Embryonic facial prominence (tissue), 1 donor: ENCODE data around the gene DPRX.
"Not testable (repeated sequence)": the region's sequence is repeated elsewhere in the genome, so short reads cannot be mapped to it uniquely, and the experiment has no call there.

Source experiments
- DNase-seq: peaks from one replicate; pipeline ENCODE4 v3.0.0-alpha.2; 2016; ENCODE audit errors: extremely low spot score

DPRX gene

GRCh38 chr19:53646144-53646543 is 14.3 kb downstream of the DPRX start:
- no peak for DNase-seq

- DNase-seq = no peak
Observed at GRCh38 chr19:53647350-53647749, 15.6 kb downstream of the DPRX start.

- no peak for DNase-seq
Observed at GRCh38 chr19:53647792-53648191, 16.0 kb downstream of the DPRX start.

GRCh38 chr19:53649746-53650593 is 18.2 kb downstream of the DPRX start:
- DNase-seq = no peak

- no peak for DNase-seq
Observed at GRCh38 chr19:53652476-53652875, 20.7 kb downstream of the DPRX start.

- no peak for DNase-seq
Observed at GRCh38 chr19:53655042-53655665, 23.4 kb downstream of the DPRX start.

GRCh38 chr19:53657330-53657729 is 25.5 kb downstream of the DPRX start:
- no peak for DNase-seq

GRCh38 chr19:53657778-53658177 is 26.0 kb downstream of the DPRX start:
- DNase-seq = no peak

GRCh38 chr19:53659292-53659691 is 27.5 kb downstream of the DPRX start:
- DNase-seq = peak; percentile 7

- no peak for DNase-seq
Observed at GRCh38 chr19:53660584-53660983, 28.8 kb downstream of the DPRX start.

- DNase-seq = no peak
Observed at GRCh38 chr19:53662209-53662608, 30.4 kb downstream of the DPRX start.

GRCh38 chr19:53664152-53664551 is 32.4 kb downstream of the DPRX start:
- DNase-seq = no peak

- DNase-seq = no peak
Observed at GRCh38 chr19:53664760-53665159, 33.0 kb downstream of the DPRX start.

- not testable (repeated sequence) for DNase-seq
Observed at GRCh38 chr19:53666331-53666730, 34.5 kb downstream of the DPRX start.

- not testable (repeated sequence) for DNase-seq
Observed at GRCh38 chr19:53668804-53669203, 37.0 kb downstream of the DPRX start.

GRCh38 chr19:53670345-53670744 is 38.5 kb downstream of the DPRX start:
- DNase-seq = no peak

GRCh38 chr19:53671663-53672062 is 39.9 kb downstream of the DPRX start:
- DNase-seq = no peak
